GM10266 (cell line): ENCODE measurements around the gene DGLUCY.
A peak's percentile ranks its signal among the peaks of the same experiment; 100 is the strongest.

Experiments
- DNase-seq: peaks from one replicate; pipeline ENCODE4 v3.0.0; 2012; ENCODE audit errors: extremely low spot score
- CTCF ChIP-seq: IDR thresholded peaks from 2 replicates; pipeline ENCODE4 v1.5.1; 2012; ENCODE audit warnings: mild to moderate bottlenecking, low read depth; ENCODE audit not compliant: control insufficient read depth, insufficient read depth; ENCODE audit errors: missing control alignments

The DGLUCY gene

GRCh38 chr14:91113829-91114078, at the start of gene DGLUCY:
DGLUCY (plus strand) TSS chr14:91114073; CDS start chr14:91160295, 46,222 bp downstream.
- TF ChIP-seq CTCF, result no peak
- peak; percentile 70 for DNase-seq

GRCh38 chr14:91065266-91065665, 48.6 kb upstream of the DGLUCY start:
- no peak for DNase-seq
- TF ChIP-seq CTCF, result no peak

- no peak for DNase-seq
- TF ChIP-seq CTCF, result no peak
These were observed 46.7 kb upstream of the DGLUCY start for GRCh38 chr14:91067186-91067585.

GRCh38 chr14:91068642-91069041, 45.2 kb upstream of the DGLUCY start:
- no peak for DNase-seq
- no peak for TF ChIP-seq CTCF

- DNase-seq, result no peak
- no peak for TF ChIP-seq CTCF
These were observed 43.3 kb upstream of the DGLUCY start for GRCh38 chr14:91070572-91070971.

GRCh38 chr14:91075553-91075952, 38.3 kb upstream of the DGLUCY start:
- no peak for DNase-seq
- TF ChIP-seq CTCF, result no peak

- DNase-seq, result peak; percentile 39
- no peak for TF ChIP-seq CTCF
These were observed 35.7 kb upstream of the DGLUCY start for GRCh38 chr14:91078095-91078737.
